GM23248 (cell line): ENCODE results near the gene S100A12. TPM values are rescaled to one million over a fixed set of nuclear protein-coding genes. Genes with fewer than 3 reads are reported as not detected.

Source experiments
- DNase-seq: peaks from one replicate; pipeline ENCODE4 v3.0.0-alpha.2; 2015
- H2AFZ ChIP-seq: fragments of 200-600 bp; sonication (generic); 2 replicates; pipeline ENCODE4 v1.6.1; 2016; ENCODE audit warnings: antibody characterized with exemption
- H3F3A ChIP-seq: fragments of 200-600 bp; sonication (generic); 2 replicates; pipeline ENCODE4 v1.6.1; 2016; ENCODE audit warnings: mild to moderate bottlenecking, antibody characterized with exemption, mixed run types; ENCODE audit not compliant: insufficient read depth
- H3K27ac ChIP-seq: fragments of 200-600 bp; sonication (generic); 2 replicates; pipeline ENCODE4 v1.5.1; 2016; ENCODE audit warnings: mild to moderate bottlenecking
- H3K27me3 ChIP-seq: fragments of 200-600 bp; sonication (generic); replicated peaks from 2 replicates; pipeline ENCODE4 v1.6.1; 2016; ENCODE audit warnings: mild to moderate bottlenecking; ENCODE audit not compliant: insufficient read depth
- H3K36me3 ChIP-seq: fragments of 200-600 bp; sonication (generic); 2 replicates; pipeline ENCODE4 v1.6.1; 2016; ENCODE audit warnings: low read depth, mild to moderate bottlenecking
- H3K4me1 ChIP-seq: fragments of 200-600 bp; sonication (generic); 2 replicates; pipeline ENCODE4 v1.6.1; 2016; ENCODE audit warnings: mild to moderate bottlenecking; ENCODE audit not compliant: insufficient read depth
- H3K4me2 ChIP-seq: fragments of 200-600 bp; sonication (generic); one replicate; pipeline ENCODE4 v1.6.1; 2016; ENCODE audit warnings: mild to moderate bottlenecking; ENCODE audit not compliant: unreplicated experiment
- H3K4me3 ChIP-seq: fragments of 200-600 bp; sonication (generic); 2 replicates; pipeline ENCODE4 v1.5.1; 2016; ENCODE audit warnings: mild to moderate bottlenecking
- H3K79me2 ChIP-seq: fragments of 200-600 bp; sonication (generic); 2 replicates; pipeline ENCODE4 v1.6.1; 2016; ENCODE audit warnings: mild to moderate bottlenecking; ENCODE audit not compliant: insufficient read depth
- H3K9ac ChIP-seq: fragments of 200-600 bp; sonication (generic); 2 replicates; pipeline ENCODE4 v1.6.1; 2016; ENCODE audit warnings: mild to moderate bottlenecking
- H3K9me2 ChIP-seq: fragments of 200-600 bp; sonication (generic); 2 replicates; pipeline ENCODE4 v1.6.1; 2016; ENCODE audit warnings: mixed run types, mild to moderate bottlenecking, moderate library complexity; ENCODE audit not compliant: insufficient read depth
- H3K9me3 ChIP-seq: fragments of 200-600 bp; sonication (generic); one replicate; pipeline ENCODE4 v1.6.1; 2017; ENCODE audit warnings: low read depth
- H4K20me1 ChIP-seq: fragments of 200-600 bp; sonication (generic); 2 replicates; pipeline ENCODE4 v1.6.0; 2016; ENCODE audit not compliant: insufficient read depth
- EZH2 ChIP-seq: fragments of 200-600 bp; sonication (generic); IDR thresholded peaks from 2 replicates; pipeline ENCODE4 v1.6.1; 2018; ENCODE audit warnings: antibody characterized with exemption, mild to moderate bottlenecking; ENCODE audit not compliant: insufficient read depth, poor library complexity, severe bottlenecking
- EZH2phosphoT487 ChIP-seq: fragments of 200-600 bp; sonication (generic); IDR thresholded peaks from 2 replicates; pipeline ENCODE4 v1.6.1; 2018; ENCODE audit warnings: antibody characterized with exemption, moderate library complexity, mild to moderate bottlenecking, low read depth; ENCODE audit not compliant: insufficient read depth
- WGBS, 2 experiments: methylation state at CpG; one replicate each; pipeline ENCODE4 v1.1.6; 2015 to 2017; ENCODE audit warnings: low lambda C conversion rate in 2 of 2, low coverage in 1 of 2; ENCODE audit errors: missing lambda C conversion rate in 2 of 2; 5-methylcytosine and 5-hydroxymethylcytosine counted together
- in situ Hi-C: fragments of 300-500 bp; cut with MboI; formaldehyde crosslinking; loops from 2 replicates; pipeline ENCODE4 v1.15.0; 2020
- polyA plus RNA-seq: library from polyadenylated mRNA; unstranded; fragments of >200 nt; fragmentation: Nextera tagmentation; extraction: Ambion mirVana; gene quantifications from 2 replicates; pipeline ENCODE4 v1.2.1, GENCODE V29; 2016
- total RNA-seq: library from RNA; depleted of rRNA; stranded (reverse); fragments of >200 nt; shearing (Covaris generic); gene quantifications from 2 replicates; pipeline ENCODE4 v1.2.3, GENCODE V29; 2014

The S100A12 gene
- total and polyA plus RNA-seq, 2 experiments from 2014 or later = not detected

DNA sequence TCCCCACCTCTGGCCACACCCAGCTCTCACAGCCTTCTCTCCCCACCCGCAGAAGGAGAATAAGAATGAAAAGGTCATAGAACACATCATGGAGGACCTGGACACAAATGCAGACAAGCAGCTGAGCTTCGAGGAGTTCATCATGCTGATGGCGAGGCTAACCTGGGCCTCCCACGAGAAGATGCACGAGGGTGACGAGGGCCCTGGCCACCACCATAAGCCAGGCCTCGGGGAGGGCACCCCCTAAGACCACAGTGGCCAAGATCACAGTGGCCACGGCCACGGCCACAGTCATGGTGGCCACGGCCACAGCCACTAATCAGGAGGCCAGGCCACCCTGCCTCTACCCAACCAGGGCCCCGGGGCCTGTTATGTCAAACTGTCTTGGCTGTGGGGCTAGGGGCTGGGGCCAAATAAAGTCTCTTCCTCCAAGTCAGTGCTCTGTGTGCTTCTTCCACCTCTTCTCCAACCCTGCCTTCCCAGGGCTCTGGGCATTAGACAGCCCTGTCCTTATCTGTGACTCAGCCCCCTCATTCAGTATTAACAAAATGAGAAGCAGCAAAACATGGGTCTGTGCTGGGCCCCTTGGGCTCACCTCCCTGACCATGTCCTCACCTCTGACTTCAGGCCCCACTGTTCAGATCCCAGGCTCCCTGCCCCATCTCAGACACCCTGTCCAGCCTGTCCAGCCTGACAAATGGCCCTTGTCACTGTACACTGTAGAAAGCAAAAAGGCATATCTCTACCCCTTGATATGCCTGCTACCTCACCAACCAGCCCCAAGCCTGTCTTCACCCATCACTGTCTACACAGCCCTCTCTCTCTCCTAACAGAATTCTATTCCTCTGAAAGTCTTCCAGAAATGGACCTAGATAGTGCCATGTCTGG, 14.6 kb downstream of the S100A12 start:
- Histone ChIP-seq H3K9me3 (no peaks in the 10 kb centered on the region), H3K27me3 (peaks cover 11% of the 10 kb centered on the region; the same call in 1 of the 2 replicates), H4K20me1 (no peaks in the 10 kb centered on the region), H3K9me2 (no peaks in the 10 kb centered on the region), H3K9ac (no peak overlapping the region), H3K27ac (no peak overlapping the region), H3F3A (no peaks in the 10 kb centered on the region), H3K36me3 (no peaks in the 10 kb centered on the region), H3K4me2 (no peak overlapping the region), H3K4me3 (no peak overlapping the region), H3K79me2 (no peaks in the 10 kb centered on the region), H2AFZ (no peak overlapping the region), H3K4me1 (no peaks in the 10 kb centered on the region)
- TF ChIP-seq EZH2phosphoT487 (no peak), EZH2 (no peak)
- in situ Hi-C loops = loop anchor here (10.0 to 25.0 kb wide), 2 partner anchors 124 to 376 kb away; partner anchors contain the start of gene INTS3
- WGBS, 2 experiments = 65 to 70% methylated on average over 11 of the region's 11 CpGs
- DNase-seq = no peak

DNA sequence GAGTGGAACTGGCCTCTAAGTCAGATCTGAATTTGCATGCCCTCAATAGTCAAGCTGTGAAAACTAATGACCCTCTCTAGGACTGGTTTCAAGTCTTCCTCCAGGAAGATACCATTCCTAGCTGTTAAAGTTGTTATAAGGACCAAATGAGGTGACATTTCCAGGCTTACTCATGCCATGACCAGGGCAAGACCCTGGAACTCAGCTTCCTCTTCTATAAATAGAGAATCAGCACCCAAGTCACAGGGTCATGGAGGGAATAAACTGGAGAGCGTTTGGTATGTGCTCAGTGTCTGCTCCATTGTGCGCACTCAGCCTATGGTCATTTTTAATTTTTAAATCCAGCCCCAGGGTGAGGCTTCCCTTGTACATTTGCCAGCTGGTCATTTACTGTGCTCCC, 15.2 kb downstream of the S100A12 start:
- Histone ChIP-seq H3K36me3 (no peaks in the 10 kb centered on the region), H3K4me3 (no peak overlapping the region), H2AFZ (no peak overlapping the region), H3K27ac (no peak overlapping the region), H3K9me2 (no peaks in the 10 kb centered on the region), H3K9me3 (no peaks in the 10 kb centered on the region), H3K4me1 (no peaks in the 10 kb centered on the region), H3K27me3 (peaks cover 11% of the 10 kb centered on the region; the same call in 1 of the 2 replicates), H3K9ac (no peak overlapping the region), H3K4me2 (no peak overlapping the region), H3K79me2 (no peaks in the 10 kb centered on the region), H3F3A (no peaks in the 10 kb centered on the region), H4K20me1 (no peaks in the 10 kb centered on the region)
- no peak for DNase-seq
- WGBS, 2 experiments = 77 to 81% methylated on average over 2 of the region's 2 CpGs
- in situ Hi-C loops = loop anchor here (10.0 to 25.0 kb wide), 2 partner anchors 125 to 377 kb away; partner anchors contain the start of gene INTS3
- no peak for TF ChIP-seq EZH2phosphoT487
- TF ChIP-seq EZH2 = no peak

DNA sequence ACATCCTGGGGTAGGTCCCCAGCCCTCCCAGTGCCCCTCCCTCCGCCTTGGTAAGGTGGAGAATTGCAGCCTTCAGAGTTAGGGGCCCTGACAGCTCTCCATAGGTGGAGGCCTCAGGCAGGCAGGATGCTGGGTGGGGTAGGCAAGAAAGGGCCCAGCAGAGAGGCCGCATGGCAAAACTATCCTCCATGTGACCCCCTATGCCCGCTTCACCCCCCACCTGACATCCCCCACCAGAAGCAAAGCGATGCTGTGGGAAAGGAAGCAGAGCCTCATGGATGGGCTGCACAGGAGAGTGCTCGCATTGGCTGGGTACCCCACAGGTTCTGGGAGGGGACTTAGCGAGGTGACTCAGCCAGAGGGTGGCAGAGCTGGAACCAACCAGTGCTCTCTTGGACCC, 16.2 kb downstream of the S100A12 start:
- 61 to 73% methylated on average over 6 of the region's 6 CpGs for WGBS, 2 experiments
- no peak overlapping the region for H3K4me2 ChIP-seq
- H3K9ac ChIP-seq = no peak overlapping the region
- H3K79me2 ChIP-seq = no peaks in the 10 kb centered on the region
- H3K36me3 ChIP-seq = no peaks in the 10 kb centered on the region
- TF ChIP-seq EZH2 = no peak
- TF ChIP-seq EZH2phosphoT487 = no peak
- no peak overlapping the region for H3K27ac ChIP-seq
- no peak overlapping the region for H3K4me3 ChIP-seq
- no peak overlapping the region for H2AFZ ChIP-seq
- in situ Hi-C loops = loop anchor here (25.0 kb wide), 1 partner anchor 378 kb away; the partner anchor contains the start of gene INTS3
- no peaks in the 10 kb centered on the region for H3F3A ChIP-seq
- H3K27me3 ChIP-seq = peaks cover 11% of the 10 kb centered on the region
- H3K4me1 ChIP-seq = no peaks in the 10 kb centered on the region
- no peak for DNase-seq
- no peaks in the 10 kb centered on the region for H3K9me3 ChIP-seq
- H3K9me2 ChIP-seq = no peaks in the 10 kb centered on the region
- H4K20me1 ChIP-seq = no peaks in the 10 kb centered on the region

DNA sequence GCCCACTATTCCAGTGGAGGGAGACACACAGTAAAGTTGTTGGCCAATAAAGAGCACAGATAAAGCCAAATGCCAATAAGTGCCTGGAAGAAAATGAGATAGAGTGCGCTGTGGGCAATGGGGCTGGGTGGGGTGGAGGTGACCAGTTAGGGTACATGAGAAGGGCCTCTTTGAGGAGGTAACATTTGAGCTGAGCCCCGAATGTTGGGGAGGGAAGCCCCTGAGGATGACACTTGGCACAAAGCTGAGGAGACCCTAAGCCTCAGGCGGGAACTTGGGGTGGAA, 16.8 kb downstream of the S100A12 start:
- no peak overlapping the region for H3K4me2 ChIP-seq
- no peaks in the 10 kb centered on the region for H3K36me3 ChIP-seq
- no peaks in the 10 kb centered on the region for H4K20me1 ChIP-seq
- DNase-seq = no peak
- H3K79me2 ChIP-seq = no peaks in the 10 kb centered on the region
- TF ChIP-seq EZH2phosphoT487 = no peak
- TF ChIP-seq EZH2 = no peak
- H3K27ac ChIP-seq = no peak overlapping the region
- H3K27me3 ChIP-seq = peaks cover 11% of the 10 kb centered on the region
- H3K9me2 ChIP-seq = no peaks in the 10 kb centered on the region
- H3F3A ChIP-seq = no peaks in the 10 kb centered on the region
- no peaks in the 10 kb centered on the region for H3K4me1 ChIP-seq
- H3K4me3 ChIP-seq = no peak overlapping the region
- H3K9ac ChIP-seq = no peak overlapping the region
- in situ Hi-C loops = loop anchor here (25.0 kb wide), 1 partner anchor 379 kb away; the partner anchor contains the start of gene INTS3
- H3K9me3 ChIP-seq = no peaks in the 10 kb centered on the region
- no peak overlapping the region for H2AFZ ChIP-seq
- 56% methylated on average over 3 of the region's 3 CpGs for WGBS, 2 experiments
